ENCODE results near the gene KISS1R. TPM values are rescaled to one million over a fixed set of nuclear protein-coding genes. Genes with fewer than 3 reads are reported as not detected.

Gene KISS1R
- total RNA-seq, 2 experiments from 2014 or later: 12.2 to 13.3 TPM

DNA sequence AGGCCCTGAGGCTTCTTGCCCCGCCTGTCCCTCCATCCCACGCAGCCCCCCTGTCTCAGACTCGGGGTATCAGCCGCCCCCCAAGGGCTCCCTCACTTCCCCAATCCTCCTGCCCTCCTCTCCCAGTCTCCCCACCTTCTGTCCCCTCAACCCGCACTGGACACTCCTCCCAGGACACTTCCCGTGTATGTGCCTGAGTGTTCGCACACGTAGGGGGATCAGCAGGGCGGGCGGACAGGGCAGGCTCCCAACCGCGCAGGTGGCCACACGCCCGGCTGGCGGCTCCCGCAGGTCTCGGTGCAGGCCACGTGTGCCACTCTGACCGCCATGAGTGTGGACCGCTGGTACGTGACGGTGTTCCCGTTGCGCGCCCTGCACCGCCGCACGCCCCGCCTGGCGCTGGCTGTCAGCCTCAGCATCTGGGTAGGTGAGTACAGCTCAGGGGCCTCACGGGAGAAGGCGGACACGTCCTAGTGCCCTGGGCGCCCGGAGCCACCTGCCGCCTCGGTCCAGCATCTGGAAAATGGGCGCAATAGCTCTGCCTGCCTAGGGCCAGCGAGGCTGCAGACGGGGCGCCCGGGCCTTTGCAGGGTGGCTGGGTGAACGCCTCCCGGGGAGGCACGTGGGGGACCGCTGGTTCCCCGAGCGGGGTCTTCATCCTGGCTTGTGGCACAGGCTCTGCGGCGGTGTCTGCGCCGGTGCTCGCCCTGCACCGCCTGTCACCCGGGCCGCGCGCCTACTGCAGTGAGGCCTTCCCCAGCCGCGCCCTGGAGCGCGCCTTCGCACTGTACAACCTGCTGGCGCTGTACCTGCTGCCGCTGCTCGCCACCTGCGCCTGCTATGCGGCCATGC is 2.3 kb downstream of the KISS1R start:
- Mint-ChIP-seq H3K9me3 (no peaks in the 10 kb centered on the region), H3K36me3 (peaks cover 4% of the 10 kb centered on the region), H3K4me3 (peak overlapping the region; percentile 65), H3K27me3 (no peaks in the 10 kb centered on the region), H3K27ac (no peak overlapping the region), H3K4me1 (peaks cover 11% of the 10 kb centered on the region)
- peak; percentile 68 for DNase-seq

- Mint-ChIP-seq H3K4me1 (peaks cover 13% of the 10 kb centered on the region), H3K36me3 (peaks cover 4% of the 10 kb centered on the region), H3K27me3 (no peaks in the 10 kb centered on the region), H3K9me3 (no peaks in the 10 kb centered on the region), H3K4me3 (peak overlapping the region; percentile 79), H3K27ac (no peak overlapping the region)
- DNase-seq: peak; percentile 80
Measured at GRCh38 chr19:920051-920864, 3.1 kb downstream of the KISS1R start.

DNA sequence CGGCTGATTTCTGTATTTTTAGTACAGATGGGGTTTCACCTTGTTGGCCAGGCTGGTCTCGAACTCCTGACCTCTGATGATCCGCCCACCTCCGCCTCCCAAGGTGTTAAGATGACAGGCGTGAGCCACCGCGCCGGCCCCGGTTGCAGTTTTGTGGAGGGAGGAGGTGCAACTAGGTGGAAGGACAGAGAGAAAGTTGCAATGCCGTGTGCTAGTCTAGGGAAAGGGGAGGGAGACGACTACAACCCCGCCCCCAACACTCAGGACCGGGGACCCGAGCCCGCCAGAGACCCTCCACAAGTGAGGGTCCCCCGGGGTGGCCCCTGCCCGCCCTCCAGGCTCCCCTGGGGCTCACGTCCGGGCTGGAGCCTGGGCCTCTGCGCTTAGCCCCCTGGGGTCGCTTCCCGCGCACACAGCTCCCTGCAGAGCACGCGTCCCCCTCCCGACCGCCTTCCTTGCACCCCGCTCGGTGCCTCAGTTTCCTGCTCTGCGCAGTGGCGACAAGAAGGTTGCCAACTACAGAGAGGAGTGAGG is 7.5 kb downstream of the KISS1R start:
- H3K36me3 Mint-ChIP-seq: peaks cover 4% of the 10 kb centered on the region
- peak; percentile 54 for DNase-seq
- H3K4me3 Mint-ChIP-seq: peak overlapping the region; percentile 72
- no peaks in the 10 kb centered on the region for H3K9me3 Mint-ChIP-seq
- H3K27me3 Mint-ChIP-seq: no peaks in the 10 kb centered on the region
- H3K4me1 Mint-ChIP-seq: peaks cover 13% of the 10 kb centered on the region
- no peak overlapping the region for H3K27ac Mint-ChIP-seq

- Mint-ChIP-seq H3K27me3 (no peaks in the 10 kb centered on the region), H3K27ac (peak overlapping the region; percentile 20), H3K9me3 (no peaks in the 10 kb centered on the region), H3K4me1 (peaks cover 13% of the 10 kb centered on the region), H3K4me3 (peak overlapping the region; percentile 72), H3K36me3 (peaks cover 4% of the 10 kb centered on the region)
- no peak for DNase-seq
Measured at GRCh38 chr19:925087-925525, 8.0 kb downstream of the KISS1R start.

DNA sequence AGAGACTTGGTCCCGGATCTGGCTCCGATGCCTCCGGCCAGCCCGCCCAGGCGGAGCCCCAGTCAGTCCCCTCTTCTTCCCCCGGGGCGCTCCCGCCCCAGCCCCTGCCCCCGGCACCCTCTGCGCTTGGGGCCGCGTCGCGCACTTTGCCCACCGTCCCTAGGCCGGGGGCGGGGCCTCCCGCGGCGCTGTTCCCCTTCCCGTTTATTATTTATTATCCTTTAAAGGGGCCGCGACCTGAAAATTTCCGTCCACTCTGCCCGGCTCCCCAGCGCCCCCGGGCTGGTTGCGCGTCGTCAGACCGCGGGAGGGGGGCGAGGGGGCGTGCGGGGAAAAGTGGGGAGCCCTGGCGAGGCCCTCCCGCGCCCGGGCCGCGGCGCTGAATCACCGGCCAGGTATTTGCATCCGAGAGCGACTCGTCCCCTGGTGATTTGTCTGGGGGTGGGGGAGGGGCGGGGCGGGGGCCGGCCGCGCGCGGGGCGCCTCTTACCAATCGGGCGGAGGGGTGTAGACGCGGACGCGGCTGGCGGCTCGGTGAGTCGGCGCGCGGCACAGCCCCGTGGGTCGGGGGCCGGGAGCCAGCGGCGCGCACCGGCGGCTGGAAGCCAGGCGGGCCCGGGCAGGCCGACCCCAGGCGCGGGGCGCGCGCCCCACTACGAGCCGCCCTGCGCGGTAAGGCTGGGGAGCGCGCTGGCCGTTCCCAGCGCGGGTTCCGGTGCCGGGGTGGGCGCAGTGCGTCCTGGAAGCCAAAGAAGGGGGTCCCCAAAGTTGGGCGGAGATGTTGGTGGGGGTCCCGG is 8.6 kb downstream of the KISS1R start, which contains the start of gene ARID3A:
ARID3A (plus strand) TSS at position 510 of the 797 bp plus-strand sequence. CDS start 3,494 bp downstream, outside the sequence.
- Mint-ChIP-seq H3K4me3 (peak within 1 kb of the TSS; percentile 72), H3K4me1 (peaks cover 11% of the 10 kb centered on the region), H3K27me3 (no peaks in the 10 kb centered on the region), H3K27ac (peak within 1 kb of the TSS; percentile 20), H3K36me3 (peaks cover 4% of the 10 kb centered on the region), H3K9me3 (no peaks in the 10 kb centered on the region)
- peak; percentile 83 for DNase-seq

DNA sequence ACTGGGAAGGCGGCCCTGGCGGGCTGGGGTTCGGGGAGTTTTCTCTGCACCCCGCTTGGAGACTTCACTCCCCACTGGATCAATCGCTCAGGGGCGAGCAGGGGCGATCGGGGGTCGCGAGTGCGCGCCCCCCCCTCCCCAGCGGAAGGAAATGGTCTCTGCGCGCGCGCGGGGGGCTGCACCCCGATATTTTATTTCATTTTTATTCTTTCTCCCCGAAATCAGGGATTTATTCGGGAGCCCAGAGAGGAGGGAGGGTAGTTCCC is 9.1 kb downstream of the KISS1R start:
- H3K27ac Mint-ChIP-seq: no peak overlapping the region
- H3K36me3 Mint-ChIP-seq: peaks cover 2% of the 10 kb centered on the region
- no peaks in the 10 kb centered on the region for H3K27me3 Mint-ChIP-seq
- H3K4me3 Mint-ChIP-seq: peak overlapping the region; percentile 72
- peaks cover 7% of the 10 kb centered on the region for H3K4me1 Mint-ChIP-seq
- no peak for DNase-seq
- H3K9me3 Mint-ChIP-seq: no peaks in the 10 kb centered on the region

GRCh38 chr19:926589-927350 is 9.6 kb downstream of the KISS1R start:
- Mint-ChIP-seq H3K27ac (no peak overlapping the region), H3K4me1 (peaks cover 4% of the 10 kb centered on the region), H3K9me3 (no peaks in the 10 kb centered on the region), H3K36me3 (no peaks in the 10 kb centered on the region), H3K4me3 (peak overlapping the region; percentile 72), H3K27me3 (peaks cover 1% of the 10 kb centered on the region)
- DNase-seq: peak; percentile 73

DNA sequence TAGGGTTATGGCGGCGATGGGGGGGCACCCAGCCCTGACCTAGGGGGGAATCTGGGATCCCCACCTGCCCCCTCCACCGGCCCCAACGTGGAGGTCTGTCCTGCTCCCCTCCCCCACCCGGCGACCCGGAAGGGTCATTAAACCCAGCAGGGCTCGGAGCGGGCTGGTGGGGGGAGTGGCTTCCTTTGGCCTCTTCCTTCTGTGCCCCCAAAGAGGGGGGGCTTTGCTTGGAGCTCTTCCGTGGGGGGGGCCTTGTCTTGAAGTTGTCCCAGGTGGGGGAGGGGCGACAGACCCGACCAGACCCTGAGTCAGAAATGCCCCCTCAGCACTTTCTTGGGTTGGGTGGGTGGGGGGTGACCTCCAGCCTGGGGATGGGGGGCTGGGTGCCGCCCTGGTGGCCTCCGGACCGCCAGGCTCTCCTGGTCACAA is 10.2 kb downstream of the KISS1R start:
- peaks cover 4% of the 10 kb centered on the region for H3K4me1 Mint-ChIP-seq
- no peak overlapping the region for H3K4me3 Mint-ChIP-seq
- H3K36me3 Mint-ChIP-seq: no peaks in the 10 kb centered on the region

GRCh38 chr19:927780-928401 is 10.8 kb downstream of the KISS1R start:
- Mint-ChIP-seq H3K4me1 (peaks cover 8% of the 10 kb centered on the region), H3K36me3 (no peaks in the 10 kb centered on the region), H3K9me3 (no peaks in the 10 kb centered on the region), H3K27me3 (peaks cover 9% of the 10 kb centered on the region), H3K27ac (no peak overlapping the region), H3K4me3 (peak overlapping the region; percentile 14)
- DNase-seq: no peak

More for the DNA sequence above, 10.2 kb downstream of the KISS1R start:
- DNase-seq: no peak
- Mint-ChIP-seq H3K27ac (no peak overlapping the region), H3K27me3 (peaks cover 6% of the 10 kb centered on the region), H3K9me3 (no peaks in the 10 kb centered on the region)

DNA sequence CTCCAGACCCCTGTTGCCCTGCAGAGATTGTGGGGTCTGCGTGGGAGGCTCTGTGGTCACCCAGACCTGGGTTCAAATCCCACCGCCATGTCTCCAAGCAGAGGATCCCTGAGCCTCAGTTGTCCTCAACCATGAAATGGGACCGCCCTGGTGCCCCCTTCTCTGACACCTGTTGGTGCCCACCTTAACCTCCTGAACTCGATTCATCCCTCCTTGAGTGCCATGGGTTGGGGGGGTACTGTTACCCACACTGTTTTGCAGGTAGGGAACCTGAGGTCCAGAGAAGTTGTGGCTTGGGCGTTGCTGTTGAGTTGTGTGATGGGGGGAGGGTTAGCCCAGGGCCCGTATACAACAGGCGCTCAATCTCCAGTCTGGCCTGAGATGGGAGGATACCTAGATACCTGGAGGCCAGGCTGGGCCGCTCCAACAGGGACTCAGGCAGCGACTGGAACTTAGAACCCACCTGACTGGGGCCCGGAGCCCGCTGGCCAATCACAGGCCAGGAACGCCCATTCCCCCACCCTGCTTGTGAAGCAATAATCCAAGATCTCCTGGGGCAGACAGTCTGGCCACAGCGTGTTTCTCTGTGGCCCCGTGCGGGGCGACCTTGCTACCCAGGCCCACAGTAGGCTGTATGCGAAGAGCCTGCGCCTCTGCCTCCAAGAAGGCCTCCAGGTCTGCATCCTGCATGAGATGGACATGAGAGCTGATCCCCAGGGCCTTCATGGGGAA is 11.5 kb downstream of the KISS1R start:
- H3K27ac Mint-ChIP-seq: no peak overlapping the region
- DNase-seq: no peak
- H3K4me3 Mint-ChIP-seq: no peak overlapping the region
- H3K4me1 Mint-ChIP-seq: peaks cover 10% of the 10 kb centered on the region
- H3K9me3 Mint-ChIP-seq: no peaks in the 10 kb centered on the region
- peaks cover 10% of the 10 kb centered on the region for H3K27me3 Mint-ChIP-seq
- H3K36me3 Mint-ChIP-seq: no peaks in the 10 kb centered on the region

- DNase-seq: no peak
- Mint-ChIP-seq H3K9me3 (no peaks in the 10 kb centered on the region), H3K4me1 (peaks cover 10% of the 10 kb centered on the region), H3K4me3 (no peak overlapping the region), H3K27me3 (peaks cover 10% of the 10 kb centered on the region), H3K27ac (no peak overlapping the region), H3K36me3 (no peaks in the 10 kb centered on the region)
Measured at GRCh38 chr19:929203-929890, 12.2 kb downstream of the KISS1R start.

DNA sequence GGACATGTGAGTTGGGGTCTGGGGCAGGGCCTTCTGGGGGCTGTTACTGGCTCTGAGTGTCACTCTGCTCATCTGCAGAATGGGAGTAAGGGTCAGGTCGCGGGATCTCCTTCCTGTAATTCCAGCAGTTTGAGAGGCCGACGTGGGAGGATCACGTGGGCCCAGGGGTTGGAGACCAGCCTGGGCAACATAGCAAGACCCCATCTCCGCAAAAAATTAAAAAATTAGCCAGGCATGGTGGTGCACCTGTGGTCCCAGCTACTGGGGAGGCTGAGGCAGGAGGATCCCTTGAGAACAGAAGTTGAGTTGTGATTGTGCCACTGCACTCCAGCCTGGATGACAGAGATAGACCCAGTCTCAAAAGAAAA is 12.7 kb downstream of the KISS1R start:
- DNase-seq: no peak
- Mint-ChIP-seq H3K4me3 (no peak overlapping the region), H3K27me3 (peaks cover 10% of the 10 kb centered on the region), H3K4me1 (peaks cover 9% of the 10 kb centered on the region), H3K9me3 (no peaks in the 10 kb centered on the region), H3K27ac (no peak overlapping the region), H3K36me3 (no peaks in the 10 kb centered on the region)

Measured in activated naive CD8-positive, alpha-beta T cell treated with anti-CD3 and anti-CD28 coated beads for 36 hours (primary cell).